Fibroblast of villous mesenchyme (primary cell): ENCODE data around the gene FGF3. TPM values are rescaled to one million over a fixed set of nuclear protein-coding genes. Genes with fewer than 3 reads are reported as not detected.

Experiments
- DNase-seq: peaks from one replicate; pipeline ENCODE4 v3.0.0-alpha.2; 2010; ENCODE audit warnings: low read depth
- H3K4me3 ChIP-seq: 2 replicates; pipeline ENCODE4 v1.5.1; 2011; ENCODE audit warnings: low read depth, mild to moderate bottlenecking, low read length
- total RNA-seq: library from RNA; depleted of rRNA; stranded (reverse); fragments of >200 nt; gene quantifications from 2 replicates; pipeline ENCODE4 v1.2.3, GENCODE V29; 2012
- TF ChIP-seq, protein P1 (sequence below): IDR thresholded peaks from 2 replicates; pipeline ENCODE4 v1.5.1; 2012; ENCODE audit warnings: low read depth, mild to moderate bottlenecking, low read length; ENCODE audit not compliant: insufficient read depth

The FGF3 gene
- total RNA-seq, 1 donor, result not detected

DNA sequence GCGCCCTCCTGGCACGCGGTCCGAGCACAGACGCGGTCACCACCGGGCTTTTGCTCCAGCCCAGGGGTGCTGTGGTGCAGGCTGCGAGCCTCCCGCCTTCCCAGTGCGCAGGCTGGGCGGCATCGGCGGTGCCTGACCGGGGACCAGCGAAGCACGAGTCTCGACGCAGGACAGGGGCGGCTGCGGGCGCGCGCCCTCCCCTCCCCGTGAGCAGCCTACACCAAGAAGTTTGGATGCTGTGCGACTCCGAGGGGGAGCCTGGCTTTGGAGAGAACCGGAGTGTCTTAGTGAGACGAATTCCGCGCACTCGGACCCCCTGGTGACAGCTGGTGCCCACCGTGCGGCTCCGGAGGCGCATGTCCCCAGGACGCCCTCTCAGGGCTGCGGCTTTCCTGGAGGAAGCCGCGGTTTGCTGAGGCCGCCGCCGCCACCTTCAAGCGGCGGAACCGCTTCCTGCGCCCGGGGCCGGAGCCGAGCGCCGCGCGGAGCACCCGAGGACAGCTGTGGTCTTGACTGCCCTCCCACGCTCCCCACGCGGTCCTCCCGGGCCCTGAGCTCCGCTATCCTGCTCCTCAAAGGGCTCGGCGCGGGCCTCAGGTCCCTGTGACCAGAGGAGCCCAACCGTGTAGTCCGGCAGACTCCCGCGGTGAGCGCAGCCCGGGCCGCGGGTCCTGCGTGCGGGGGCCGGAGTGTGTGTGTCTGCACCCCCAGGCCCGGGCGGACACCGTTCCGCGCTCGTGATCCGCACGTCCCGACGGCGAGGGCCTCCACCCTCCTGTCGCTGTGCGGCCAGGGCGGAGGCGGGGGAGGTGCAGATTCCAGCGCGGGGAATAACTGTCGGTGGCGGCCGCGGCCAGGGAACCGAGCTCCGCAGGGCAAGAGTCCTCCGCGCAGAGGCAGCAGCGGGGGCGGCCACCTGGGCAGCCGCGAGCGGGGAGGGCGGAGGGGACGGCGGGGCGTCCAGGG is 1.7 kb downstream of the FGF3 start:
- TF ChIP-seq, protein P1, sequence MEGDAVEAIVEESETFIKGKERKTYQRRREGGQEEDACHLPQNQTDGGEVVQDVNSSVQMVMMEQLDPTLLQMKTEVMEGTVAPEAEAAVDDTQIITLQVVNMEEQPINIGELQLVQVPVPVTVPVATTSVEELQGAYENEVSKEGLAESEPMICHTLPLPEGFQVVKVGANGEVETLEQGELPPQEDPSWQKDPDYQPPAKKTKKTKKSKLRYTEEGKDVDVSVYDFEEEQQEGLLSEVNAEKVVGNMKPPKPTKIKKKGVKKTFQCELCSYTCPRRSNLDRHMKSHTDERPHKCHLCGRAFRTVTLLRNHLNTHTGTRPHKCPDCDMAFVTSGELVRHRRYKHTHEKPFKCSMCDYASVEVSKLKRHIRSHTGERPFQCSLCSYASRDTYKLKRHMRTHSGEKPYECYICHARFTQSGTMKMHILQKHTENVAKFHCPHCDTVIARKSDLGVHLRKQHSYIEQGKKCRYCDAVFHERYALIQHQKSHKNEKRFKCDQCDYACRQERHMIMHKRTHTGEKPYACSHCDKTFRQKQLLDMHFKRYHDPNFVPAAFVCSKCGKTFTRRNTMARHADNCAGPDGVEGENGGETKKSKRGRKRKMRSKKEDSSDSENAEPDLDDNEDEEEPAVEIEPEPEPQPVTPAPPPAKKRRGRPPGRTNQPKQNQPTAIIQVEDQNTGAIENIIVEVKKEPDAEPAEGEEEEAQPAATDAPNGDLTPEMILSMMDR, result no peak
- DNase-seq, result no peak
- H3K4me3 ChIP-seq, result no peak overlapping the region

DNA sequence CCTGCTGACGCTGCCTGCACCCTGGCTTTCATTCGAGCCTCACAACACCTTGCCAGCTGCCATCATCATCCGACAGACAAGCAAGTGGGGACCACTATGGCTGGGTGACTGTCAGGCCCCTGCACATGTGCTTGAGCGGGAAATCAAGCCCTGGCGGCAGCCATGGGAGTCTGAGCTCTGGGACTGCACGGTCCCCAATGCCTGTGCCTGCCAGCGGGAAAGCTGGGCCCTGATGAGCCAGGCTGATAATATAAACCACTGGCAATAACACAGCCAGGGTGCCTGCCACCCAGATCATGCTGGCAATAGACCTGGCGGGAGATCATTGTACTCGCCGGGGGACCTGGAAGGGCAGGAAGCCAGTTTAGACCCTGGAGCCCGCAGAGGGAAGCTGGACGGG is 2.5 kb downstream of the FGF3 start:
- no peak overlapping the region for H3K4me3 ChIP-seq
- DNase-seq, result no peak
- TF ChIP-seq, protein P1, result no peak

DNA sequence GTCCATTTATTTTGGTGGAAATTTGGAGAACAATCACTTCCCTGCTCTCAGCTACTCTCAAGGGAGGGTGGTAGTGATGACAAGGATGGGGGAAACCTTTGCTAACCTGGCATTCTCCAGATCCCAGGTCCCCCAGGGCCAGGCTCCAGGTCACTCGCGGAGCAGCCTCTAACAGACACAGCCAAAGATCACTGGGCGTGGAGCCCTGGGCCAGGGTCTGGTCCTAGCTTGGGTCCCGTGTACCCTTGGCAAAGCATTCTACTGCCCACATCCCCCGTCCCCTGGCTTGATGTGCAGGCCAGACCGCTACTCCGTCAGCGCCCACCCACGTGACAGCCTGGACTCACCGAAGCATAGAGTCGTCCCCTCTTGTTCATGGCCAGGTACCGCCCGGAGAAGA is 3.2 kb downstream of the FGF3 start:
- no peak for DNase-seq
- H3K4me3 ChIP-seq, result no peak overlapping the region
- TF ChIP-seq, protein P1, result no peak

DNA sequence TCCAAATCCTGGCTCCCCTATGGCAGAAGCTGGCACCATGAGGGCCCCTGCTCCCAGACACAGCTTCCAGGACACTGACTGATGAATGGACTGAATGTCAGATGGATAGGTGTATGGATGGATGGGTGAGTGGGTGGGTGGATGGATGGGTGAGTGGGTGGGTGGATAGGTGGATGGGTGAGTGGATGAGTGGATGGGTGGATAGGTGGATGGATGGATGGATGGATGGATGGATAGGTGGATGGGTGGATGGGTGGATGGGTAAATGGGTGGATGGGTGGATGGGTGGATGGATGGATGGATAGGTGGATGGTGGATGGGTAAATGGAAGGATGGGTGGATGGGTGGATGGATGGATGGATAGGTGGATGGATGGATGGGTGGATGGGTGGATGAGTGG is 4.3 kb downstream of the FGF3 start:
- H3K4me3 ChIP-seq, result no peak overlapping the region
- TF ChIP-seq, protein P1, result no peak
- DNase-seq, result no peak

DNA sequence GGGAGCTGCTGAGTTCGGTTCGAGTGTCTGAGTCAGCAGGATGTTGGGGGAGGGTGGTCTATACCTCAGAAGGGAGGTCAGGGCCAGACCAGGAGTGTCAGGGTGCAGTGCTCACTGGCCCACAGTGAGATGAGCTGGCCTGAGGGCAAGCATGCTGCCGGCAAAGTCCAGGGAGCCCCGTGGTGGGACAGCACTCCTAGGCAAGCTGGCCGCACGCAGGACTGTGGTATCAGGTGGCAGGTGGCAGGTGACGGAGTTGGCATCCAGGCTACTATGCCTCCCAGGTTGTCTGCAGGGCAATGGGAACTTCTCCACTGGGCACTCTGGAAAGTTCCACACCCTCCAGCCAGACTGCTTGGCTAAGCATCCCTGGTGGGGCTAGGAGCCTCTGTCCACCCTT is 4.8 kb downstream of the FGF3 start:
- H3K4me3 ChIP-seq, result no peak overlapping the region
- TF ChIP-seq, protein P1, result no peak
- no peak for DNase-seq

DNA sequence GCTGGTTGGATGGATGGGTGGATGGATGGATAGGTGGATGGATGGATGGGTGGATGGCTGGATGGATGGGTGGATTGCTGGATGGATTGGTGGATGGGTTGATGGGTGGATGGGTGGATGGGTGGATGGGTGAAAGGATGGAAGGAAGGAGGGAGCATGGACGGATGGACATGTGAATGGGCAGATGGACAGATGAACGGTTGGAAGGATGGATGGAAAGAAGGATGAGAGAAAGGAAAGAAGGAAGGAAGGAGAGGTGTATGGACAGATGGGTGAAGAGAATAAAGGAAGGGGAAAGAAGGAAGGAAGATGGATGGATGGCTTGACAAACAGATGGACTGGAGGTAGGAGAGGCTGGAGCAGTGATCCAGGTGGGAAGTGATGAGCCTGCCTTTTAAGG is 5.4 kb downstream of the FGF3 start:
- no peak overlapping the region for H3K4me3 ChIP-seq
- TF ChIP-seq, protein P1, result no peak
- DNase-seq, result no peak
